NB4 (cell line): ENCODE data around the gene LRRC31.

ENCODE experiments used
- DNase-seq: peaks from one replicate; pipeline ENCODE4 v3.0.0; 2010; ENCODE audit warnings: low read depth
- H3K4me3 ChIP-seq: one replicate; pipeline ENCODE4 v1.5.1; 2011; ENCODE audit warnings: mild to moderate bottlenecking, low read depth, low read length, moderate library complexity
- CTCF ChIP-seq: IDR thresholded peaks from one replicate; pipeline ENCODE4 v1.5.1; 2012; ENCODE audit warnings: low read depth, low read length
- MAX ChIP-seq: IDR thresholded peaks from 2 replicates; pipeline ENCODE4 v1.6.1; 2011; ENCODE audit warnings: low read depth, low read length
- MYC ChIP-seq: IDR thresholded peaks from 2 replicates; pipeline ENCODE4 v1.6.1; 2011; ENCODE audit warnings: low read depth, low read length
- POLR2A ChIP-seq: IDR thresholded peaks from 2 replicates; pipeline ENCODE4 v1.6.1; 2011; ENCODE audit warnings: mild to moderate bottlenecking; ENCODE audit not compliant: insufficient read length; ENCODE audit errors: extremely low read depth

LRRC31 gene

GRCh38 chr3:169822540-169822939 is 47.2 kb downstream of the LRRC31 start:
- DNase-seq, result no peak
- no peak overlapping the region for H3K4me3 ChIP-seq
- TF ChIP-seq MAX, result no peak
- no peak for TF ChIP-seq POLR2A
- no peak for TF ChIP-seq MYC
- no peak for TF ChIP-seq CTCF

GRCh38 chr3:169822091-169822490 is 47.6 kb downstream of the LRRC31 start:
- TF ChIP-seq CTCF (no peak), MAX (no peak), POLR2A (no peak), MYC (no peak)
- no peak for DNase-seq
- H3K4me3 ChIP-seq, result no peak overlapping the region

GRCh38 chr3:169818316-169818715 is 51.4 kb downstream of the LRRC31 start:
- no peak overlapping the region for H3K4me3 ChIP-seq
- TF ChIP-seq MYC, result no peak
- TF ChIP-seq CTCF, result no peak
- TF ChIP-seq MAX, result no peak
- TF ChIP-seq POLR2A, result no peak
- no peak for DNase-seq

- H3K4me3 ChIP-seq, result no peak overlapping the region
- DNase-seq, result no peak
- no peak for TF ChIP-seq CTCF
- TF ChIP-seq MYC, result no peak
- TF ChIP-seq MAX, result no peak
- TF ChIP-seq POLR2A, result no peak
Observed at GRCh38 chr3:169815590-169816150, 54.1 kb downstream of the LRRC31 start.

GRCh38 chr3:169813757-169814517 is 55.8 kb downstream of the LRRC31 start:
- H3K4me3 ChIP-seq, result peak overlapping the region; percentile 47
- DNase-seq, result peak; percentile 78
- TF ChIP-seq MAX (peak; percentile 64; the same call in 1 of the 2 replicates), MYC (peak; percentile 32; the same call in 1 of the 2 replicates), CTCF (peak; percentile 24), POLR2A (no peak)
